T1000 (cell line): ENCODE measurements around the gene SRC.
"Not testable (repeated sequence)": the region's sequence is repeated elsewhere in the genome, so short reads cannot be mapped to it uniquely, and the experiment has no call there.

ENCODE experiments used
- DNase-seq: peaks from one replicate; lab custom pipeline; 2025; ENCODE audit warnings: mixed read lengths; lab: John Stamatoyannopoulos, UW

The SRC gene

GRCh38 chr20:37336369-37337207 lies 9.4 kb upstream of the SRC start:
- no peak for DNase-seq

DNA sequence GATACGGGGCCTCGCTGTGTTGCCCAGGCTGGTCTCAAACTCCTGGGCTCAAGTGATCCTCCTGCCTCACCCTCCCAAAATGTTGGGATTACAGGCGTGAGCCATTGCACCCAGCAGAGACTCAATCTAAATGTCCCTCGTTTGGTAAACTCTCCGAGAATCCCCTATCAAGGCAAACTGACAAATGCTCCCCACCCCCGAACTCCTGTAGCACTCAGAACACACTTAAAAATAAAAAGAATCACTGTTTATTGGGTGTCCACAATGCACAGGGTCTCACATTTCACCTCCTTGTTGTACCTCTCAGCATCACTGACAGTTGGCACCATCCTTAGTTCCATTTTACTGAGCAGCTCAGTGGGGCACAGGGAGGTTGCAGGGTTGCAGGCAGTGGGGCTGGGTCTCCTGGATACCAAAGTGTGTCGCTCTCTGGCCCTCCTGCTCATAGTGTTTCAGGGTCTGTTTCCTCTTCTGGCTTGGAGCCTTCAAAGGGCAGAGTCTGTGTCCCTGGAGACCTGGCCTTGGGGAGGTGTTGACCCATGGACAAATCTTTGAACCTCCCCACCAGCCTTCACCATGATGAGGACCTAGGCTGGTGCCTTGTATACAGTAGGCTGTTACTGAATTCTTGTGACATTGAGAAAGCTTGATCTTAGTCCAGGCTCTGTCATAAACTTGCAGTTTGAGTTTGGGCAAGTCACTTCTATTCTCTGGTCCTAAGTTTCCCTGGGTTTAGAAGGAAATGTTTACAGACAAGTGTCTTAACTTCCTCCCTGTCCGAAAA lies 8.5 kb upstream of the SRC start:
- DNase-seq = no peak

- not testable (repeated sequence) for DNase-seq
Measured at GRCh38 chr20:37338380-37338779, 7.6 kb upstream of the SRC start.

- no peak for DNase-seq
Measured at GRCh38 chr20:37339208-37339607, 6.7 kb upstream of the SRC start.

DNA sequence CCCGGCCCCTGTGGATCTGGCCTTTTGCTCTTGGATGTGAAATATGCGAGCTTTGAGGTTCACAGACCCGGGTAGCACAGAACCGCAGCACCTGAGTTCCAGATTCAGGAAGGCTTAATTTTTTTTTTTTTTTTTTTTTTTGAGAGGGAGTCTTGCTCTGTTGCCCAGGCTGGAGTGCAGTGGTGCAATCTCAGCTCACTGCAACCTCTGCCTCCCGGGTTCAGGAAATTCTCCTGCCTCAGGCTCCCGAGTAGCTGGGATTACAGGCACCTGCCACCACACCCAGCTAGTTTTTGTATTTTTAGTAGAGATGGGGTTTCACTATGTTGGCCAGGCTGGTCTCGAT lies 6.2 kb upstream of the SRC start:
- not testable (repeated sequence) for DNase-seq

- no peak for DNase-seq
Measured at GRCh38 chr20:37340998-37341397, 4.9 kb upstream of the SRC start.

DNA sequence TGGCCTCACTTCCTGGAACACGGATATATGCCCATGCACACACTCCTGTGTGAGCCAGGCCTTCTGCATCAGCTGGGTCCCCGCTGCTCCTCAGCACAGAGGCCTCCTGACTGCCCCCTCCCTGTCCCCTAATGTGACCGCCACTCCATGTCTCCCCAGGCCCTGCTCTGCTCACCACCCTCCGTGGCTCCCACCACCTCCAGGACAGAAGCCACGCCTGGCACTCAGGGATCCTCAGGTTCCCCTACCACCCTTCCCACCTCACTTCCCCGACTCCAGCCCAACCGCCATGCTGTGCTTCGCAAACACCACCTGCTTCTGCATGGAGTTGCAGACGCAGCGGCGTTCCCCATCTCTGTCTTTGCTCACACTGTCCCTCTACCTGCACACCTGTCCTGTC lies 4.3 kb upstream of the SRC start:
- no peak for DNase-seq

DNA sequence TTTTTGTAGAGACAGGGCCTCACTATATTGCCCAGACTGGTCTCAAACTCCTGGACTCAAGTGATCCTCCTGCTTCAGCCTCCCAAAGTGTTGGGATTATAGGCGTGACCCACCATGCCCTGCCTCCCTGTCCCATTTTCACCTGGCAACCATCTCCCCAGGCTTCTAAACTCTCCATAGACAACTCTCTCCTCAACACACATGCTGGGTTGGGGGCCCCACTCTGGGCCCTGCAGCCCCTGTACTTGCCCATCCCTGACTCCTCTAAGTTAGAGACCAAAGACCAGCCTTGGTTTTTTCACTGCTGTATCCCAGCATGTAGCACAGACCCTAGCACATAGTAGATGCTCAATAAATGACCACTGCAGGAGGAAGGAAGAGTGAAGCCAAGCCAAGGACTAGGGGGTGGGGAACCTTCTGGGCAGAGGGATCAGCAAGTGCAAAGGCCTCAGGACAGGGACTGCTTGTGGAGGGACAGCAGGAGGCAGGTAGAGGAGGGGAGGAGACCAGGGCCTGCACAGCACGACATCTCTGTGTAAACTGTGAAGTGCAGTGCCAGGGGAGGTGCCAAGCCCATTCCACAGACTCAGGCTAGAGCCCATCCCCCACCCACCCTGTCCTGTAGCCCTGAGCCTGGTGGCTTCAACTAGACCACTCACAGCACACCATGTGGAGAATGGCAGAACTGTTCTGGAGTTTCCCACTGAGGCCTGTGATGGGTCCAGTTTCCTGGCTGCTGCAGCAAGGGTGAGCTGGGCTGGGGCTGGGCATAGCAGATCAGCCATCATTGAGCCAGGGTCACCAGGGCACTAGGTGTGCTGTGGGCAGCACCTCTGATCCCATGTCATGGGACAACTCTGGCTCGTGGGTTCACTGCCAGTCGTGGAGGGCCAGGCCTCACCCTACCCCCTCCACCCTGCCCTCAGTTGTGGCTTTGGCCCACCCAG lies 3.4 kb upstream of the SRC start:
- no peak for DNase-seq

DNA sequence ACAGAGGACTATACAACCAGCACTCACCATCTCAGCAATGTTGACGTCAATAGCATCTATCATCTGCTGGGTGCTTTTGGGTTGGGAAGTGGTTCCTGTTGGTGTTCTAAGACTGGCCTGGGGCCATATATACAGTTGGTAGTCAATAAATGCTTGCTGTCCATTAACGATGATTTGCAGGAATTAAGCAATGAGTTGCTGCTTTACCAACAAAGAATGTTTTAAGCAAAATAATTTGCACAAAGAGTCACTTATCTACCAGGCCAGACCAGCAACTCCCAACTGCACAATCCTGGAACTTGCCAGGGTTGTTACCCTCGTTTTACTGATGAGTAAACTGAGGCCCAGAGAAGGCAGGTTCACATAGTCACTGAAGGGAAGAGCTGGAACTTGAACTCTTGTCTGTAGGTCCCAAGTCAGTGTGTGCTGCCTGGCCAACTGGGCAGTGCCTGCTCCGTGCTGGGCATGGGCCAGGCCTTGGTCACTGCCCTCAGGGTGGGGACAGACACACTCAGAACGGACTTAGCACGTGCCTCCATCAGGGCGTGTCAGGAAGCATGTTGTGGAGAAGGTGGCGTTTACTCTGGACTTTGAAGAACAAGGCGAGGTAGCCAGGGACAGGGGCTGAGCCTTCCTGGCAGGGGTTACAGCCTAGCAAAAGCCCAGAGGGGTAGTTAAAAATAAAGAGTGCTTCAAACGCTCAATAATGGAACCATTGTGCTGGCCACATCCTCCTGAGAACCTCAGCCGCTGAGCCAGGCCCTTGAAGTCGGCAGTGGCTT lies 2.5 kb upstream of the SRC start:
- DNase-seq = no peak

- DNase-seq = no peak
Measured at GRCh38 chr20:37343994-37344355, 2.0 kb upstream of the SRC start.

DNA sequence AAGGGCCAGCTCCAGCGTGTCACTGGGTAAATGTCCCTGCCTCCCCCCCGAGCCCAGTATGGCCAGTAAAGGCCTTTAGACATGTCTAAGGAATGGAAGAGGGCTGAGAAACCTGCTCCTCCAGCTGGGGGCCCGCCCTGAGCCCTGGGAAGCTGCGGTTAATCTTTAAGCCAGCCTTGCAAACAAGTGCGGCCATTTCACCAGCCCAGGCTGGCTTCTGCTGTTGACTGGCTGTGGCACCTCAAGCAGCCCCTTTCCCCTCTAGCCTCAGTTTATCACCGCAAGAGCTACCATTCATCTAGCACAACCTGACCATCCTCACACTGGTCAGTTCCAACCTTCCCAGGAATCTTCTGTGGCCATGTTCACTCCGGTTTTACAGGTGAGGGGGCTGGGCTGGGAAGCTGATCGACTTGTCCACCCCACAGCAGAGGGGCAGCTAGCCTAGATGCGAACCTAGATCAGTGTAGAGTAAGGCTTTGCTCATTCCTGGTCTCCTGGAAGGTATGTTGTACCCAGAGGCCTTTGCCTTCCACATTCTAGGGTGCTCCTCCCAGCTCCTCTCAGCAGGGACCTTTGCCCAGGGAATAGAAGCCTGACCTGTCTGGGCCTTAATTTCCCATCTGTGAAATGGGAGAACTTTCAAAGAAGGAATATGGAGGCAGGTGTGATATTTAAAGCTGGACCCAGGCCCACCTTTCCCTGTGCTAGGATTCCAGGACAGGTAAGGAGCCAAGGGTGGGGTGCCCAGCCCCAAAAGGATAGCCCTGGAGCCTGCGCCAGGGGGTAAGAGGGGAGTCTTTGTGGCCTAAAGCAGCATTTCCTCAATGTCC lies 1.2 kb upstream of the SRC start:
- no peak for DNase-seq

- DNase-seq = no peak
Measured at GRCh38 chr20:37346236-37346534, 245 bp downstream of the SRC start.

DNA sequence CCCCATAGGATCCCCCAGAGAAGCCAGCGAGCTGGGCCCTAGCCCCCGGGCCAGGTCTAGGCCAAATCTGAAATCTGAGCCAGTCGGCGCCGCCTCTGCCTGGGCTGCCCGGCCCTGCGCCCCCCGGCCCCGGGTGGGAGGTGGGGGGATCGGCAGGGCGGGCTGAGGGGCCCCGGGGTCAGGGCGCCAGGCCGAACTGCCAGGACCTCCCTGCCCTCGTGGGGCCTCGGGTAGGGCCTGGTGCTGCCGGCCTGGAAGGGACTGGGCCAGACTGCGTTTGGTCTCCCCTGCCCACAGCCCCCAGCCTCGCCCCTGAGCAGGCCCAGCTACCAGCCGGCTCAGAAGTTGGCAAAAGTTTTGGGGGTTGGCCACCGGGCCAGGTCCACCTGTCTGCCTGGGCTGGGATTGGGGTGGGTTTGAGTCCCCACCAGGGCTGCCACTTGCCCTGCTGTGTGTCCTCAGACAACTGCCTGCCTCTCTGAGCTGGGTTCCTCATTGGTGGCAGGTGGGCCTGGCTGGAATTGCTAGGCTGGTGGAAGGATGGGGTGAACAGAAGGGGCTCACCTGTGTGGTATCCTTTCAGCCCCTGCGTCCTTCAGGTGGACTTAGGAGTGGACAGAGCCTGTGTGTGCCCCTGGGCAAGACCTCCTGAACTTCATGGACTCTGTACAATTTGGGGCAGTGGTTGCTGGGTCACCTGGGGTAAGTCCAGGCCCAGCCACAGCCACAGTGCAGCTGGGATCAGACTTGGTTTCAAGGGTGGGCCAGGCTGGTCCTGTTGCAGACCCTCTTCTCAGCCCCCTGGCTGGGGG lies 801 bp downstream of the SRC start:
- no peak for DNase-seq

DNA sequence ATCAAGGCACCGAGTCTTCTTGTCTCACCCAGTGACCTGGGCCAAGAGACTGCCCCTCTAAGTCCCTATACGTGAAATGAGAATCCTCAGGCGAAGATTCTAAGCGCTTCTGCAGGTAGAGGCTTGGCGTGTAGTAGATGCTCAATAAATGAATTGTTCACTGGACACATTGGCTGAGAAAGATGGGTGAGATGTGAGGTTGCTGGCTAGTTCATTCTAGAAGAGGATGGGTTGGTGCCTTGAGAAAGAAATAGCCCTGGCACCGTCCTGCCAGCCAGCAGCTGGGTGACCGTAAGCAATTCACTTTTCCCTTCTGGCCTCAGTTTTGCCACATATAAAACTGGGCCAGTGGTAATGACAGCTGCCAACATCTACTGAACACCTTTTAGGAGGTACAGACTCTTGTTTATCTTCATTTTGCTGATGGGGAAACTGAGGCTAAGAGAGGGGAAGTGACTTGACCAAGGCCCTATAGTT lies 1.4 kb downstream of the SRC start:
- DNase-seq = no peak

- no peak for DNase-seq
Measured at GRCh38 chr20:37347891-37348791, 2.2 kb downstream of the SRC start.

DNA sequence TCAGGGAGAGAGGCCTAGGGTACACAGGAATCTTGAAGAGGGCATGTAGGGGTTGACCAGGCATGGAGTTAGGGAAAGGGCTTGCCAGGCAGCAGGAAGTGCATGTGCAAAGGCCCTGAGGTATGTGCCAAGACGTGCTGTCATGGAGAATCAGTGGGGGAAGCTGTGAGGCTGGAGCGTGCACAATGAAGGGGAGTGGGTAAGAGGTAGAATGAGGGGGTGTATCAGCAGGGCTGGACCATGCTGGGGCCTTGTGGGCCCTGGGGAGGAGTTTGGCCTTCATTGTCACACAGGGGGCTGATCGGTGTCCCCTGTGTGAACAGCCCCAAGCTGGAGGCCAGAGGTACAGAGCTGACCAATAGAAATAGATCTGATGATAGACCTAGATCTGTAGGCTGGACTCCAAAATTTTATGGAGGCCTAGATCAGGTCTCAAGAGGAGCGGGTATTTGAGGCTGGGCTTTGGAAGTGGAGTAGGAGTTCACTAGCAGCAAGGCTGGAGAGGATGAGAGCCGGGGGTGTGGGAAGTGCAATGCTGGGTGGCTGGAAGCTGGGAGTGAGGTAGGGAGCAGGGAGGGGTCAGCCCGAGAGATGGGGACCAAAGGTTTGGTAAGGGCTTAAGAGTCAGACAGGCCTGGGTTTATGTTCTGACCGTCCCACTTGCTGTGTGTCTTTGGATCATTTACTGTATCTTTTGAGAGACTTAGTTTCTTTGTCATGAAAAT lies 3.0 kb downstream of the SRC start:
- DNase-seq = no peak

DNA sequence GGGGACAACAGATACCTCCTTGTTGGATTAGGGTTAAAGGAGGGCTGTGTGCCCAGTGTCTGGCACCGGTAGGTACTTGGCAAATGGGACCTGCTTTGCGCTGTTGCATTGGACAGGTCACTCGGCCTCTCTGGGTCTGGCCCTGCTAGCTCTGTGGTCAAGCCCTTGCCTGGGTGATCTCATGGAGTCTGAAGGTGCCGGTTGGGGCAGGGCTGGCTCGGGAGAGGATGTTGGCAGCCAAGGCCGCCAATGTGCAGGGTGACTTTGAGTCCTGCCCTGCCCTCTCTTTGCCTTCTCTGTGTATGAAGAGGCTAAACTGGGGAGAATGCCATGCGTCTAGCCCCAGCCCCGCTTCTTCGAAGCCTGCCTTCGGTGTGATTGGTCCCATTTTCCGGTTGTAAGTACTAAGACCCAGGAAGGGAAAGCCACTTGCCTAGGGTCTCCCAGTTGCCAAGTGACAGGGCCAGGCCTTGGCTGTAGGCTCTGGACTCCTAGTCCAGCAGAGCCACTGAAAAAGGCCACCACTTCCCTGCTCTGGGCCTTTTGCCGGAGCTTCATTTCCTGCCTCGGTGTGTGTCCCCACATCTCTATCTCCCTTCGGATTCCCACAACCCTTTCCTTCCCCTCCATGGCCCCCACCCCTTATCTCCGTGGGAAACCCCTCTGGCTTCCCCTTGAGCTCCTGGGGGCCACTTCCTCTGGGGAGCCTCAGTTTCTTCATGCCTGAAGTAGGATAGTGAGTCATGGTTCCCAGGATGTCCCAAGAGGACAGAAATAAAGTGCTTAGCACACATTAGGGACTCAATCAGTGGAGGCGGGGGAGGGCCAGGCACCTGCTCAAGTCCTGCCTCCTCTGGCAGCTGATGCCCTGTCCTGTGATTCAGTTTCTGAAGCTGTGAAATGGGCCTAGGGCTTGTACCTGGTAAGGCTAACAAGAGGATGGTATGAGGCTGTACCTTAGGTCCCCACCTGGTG lies 3.9 kb downstream of the SRC start:
- DNase-seq = no peak
